DMS153 (cell line): ENCODE results near the gene MBL2.

Experiments
- DNase-seq: peaks from one replicate; lab custom pipeline; 2025; lab: John Stamatoyannopoulos, UW

The MBL2 gene

DNA sequence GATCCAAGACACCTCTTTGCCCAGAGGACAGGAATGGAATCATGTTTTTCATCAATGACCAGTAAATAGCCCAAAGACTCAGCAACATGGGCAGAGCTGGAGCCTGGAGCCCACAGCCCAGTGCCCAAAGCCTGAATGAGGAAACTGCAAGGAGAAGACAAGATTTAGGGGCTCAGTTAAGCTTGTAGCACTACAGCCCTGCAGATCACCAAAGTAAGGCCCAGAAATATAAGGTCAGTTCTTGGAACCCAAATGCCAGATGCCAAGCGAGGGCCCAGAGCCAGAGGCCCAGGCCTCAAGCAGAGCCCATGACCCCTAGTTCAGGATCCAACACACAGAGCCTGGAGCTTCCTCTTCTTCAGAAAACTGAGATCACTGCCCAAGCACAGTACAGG lies 32.4 kb downstream of the MBL2 start:
- no peak for DNase-seq

- no peak for DNase-seq
Measured at GRCh38 chr10:52739380-52740154, 33.0 kb downstream of the MBL2 start.

GRCh38 chr10:52738951-52739350 lies 33.6 kb downstream of the MBL2 start:
- no peak for DNase-seq

GRCh38 chr10:52729271-52730104 lies 43.1 kb downstream of the MBL2 start:
- no peak for DNase-seq

DNA sequence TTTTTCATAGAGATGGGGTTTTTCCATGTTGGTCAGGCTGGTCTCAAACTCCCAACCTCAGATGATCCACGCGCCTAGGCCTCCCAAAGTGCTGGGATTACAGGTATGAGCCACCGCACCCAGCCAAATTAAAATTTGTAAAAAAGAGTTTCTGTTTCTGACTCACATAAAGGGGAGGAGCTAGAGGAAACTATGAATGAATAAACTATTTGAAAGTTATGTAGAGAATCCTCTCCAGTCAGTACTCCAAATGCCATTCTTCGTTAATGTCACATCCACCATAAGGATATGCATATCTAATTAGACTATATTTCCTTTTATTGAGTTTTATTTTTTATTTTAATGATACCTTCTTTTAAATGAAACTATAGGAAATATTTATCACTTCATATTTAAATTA lies 52.6 kb downstream of the MBL2 start:
- DNase-seq: no peak
